ENCODE data around the gene TOLLIP. TPM values are rescaled to one million over a fixed set of nuclear protein-coding genes. Genes with fewer than 3 reads are reported as not detected.

Gene TOLLIP
- total and polyA plus RNA-seq, 2 of the 4 experiments (the other 2 are of a cell fraction), result 19.7 to 42.9 TPM

DNA sequence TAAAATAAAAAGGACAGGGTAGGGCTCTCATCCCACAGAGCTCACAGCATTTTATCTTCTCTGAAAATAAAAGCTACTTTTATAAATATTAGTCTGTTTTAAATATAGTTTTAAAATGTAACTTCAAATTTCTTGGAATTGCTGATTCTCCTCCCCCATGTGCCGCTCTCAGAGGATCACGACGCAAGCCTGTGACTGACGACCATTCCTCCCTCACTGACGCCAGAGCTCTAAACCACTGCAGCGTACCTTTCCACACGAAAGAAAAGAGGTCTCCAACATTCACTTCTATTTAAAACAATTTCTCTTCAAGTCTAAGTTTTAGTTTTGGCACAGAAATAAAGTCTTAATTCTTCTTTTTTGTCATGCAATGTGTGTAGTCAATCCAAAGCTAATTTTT, 9.3 kb downstream of the TOLLIP start:
- ATAC-seq (ENCODE audit: low read depth) (no peak), DNase-seq (no peak)
- H3K4me1 ChIP-seq (ENCODE audit: control insufficient read depth, insufficient read depth, low read length), result peaks cover 8% of the 10 kb centered on the region
- POLR2A ChIA-PET (ENCODE audit: unreplicated experiment), result no interaction called here
- WGBS, 2 experiments (ENCODE audit: extremely low coverage in 2 of 2, insufficient read length in 1 of 2), result no CpG with 5 or more reads among the region's 7 CpGs
- TF ChIP-seq NFE2L2 (IDR thresholded peaks at IDR 0.05; ENCODE audit: low read depth, low read length) (no peak), RFX5 (IDR thresholded peaks at IDR 0.05; ENCODE audit: low read depth, low read length) (no peak), CEBPB (IDR thresholded peaks at IDR 0.05; ENCODE audit: low read depth, low read length) (no peak), FOS (IDR thresholded peaks at IDR 0.05; ENCODE audit: low read depth, low read length) (no peak), BHLHE40 (IDR thresholded peaks at IDR 0.05; ENCODE audit: low read depth, low read length) (no peak), RCOR1 (IDR thresholded peaks at IDR 0.05; ENCODE audit: insufficient replicate concordance, low read length) (no peak), POLR2A (IDR thresholded peaks at IDR 0.05; ENCODE audit: low read depth, low read length) (no peak), CHD1 (IDR thresholded peaks at IDR 0.05; ENCODE audit: low read depth, low read length) (no peak), MXI1 (IDR thresholded peaks at IDR 0.05; ENCODE audit: borderline replicate concordance, low read depth, low read length) (no peak), RAD21 (IDR thresholded peaks at IDR 0.05; ENCODE audit: low read length) (no peak), MAFK (IDR thresholded peaks at IDR 0.05; ENCODE audit: low read depth, low read length) (no peak)
- TF ChIP-seq, protein P1, sequence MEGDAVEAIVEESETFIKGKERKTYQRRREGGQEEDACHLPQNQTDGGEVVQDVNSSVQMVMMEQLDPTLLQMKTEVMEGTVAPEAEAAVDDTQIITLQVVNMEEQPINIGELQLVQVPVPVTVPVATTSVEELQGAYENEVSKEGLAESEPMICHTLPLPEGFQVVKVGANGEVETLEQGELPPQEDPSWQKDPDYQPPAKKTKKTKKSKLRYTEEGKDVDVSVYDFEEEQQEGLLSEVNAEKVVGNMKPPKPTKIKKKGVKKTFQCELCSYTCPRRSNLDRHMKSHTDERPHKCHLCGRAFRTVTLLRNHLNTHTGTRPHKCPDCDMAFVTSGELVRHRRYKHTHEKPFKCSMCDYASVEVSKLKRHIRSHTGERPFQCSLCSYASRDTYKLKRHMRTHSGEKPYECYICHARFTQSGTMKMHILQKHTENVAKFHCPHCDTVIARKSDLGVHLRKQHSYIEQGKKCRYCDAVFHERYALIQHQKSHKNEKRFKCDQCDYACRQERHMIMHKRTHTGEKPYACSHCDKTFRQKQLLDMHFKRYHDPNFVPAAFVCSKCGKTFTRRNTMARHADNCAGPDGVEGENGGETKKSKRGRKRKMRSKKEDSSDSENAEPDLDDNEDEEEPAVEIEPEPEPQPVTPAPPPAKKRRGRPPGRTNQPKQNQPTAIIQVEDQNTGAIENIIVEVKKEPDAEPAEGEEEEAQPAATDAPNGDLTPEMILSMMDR (conservative IDR thresholded peaks at IDR 0.05; ENCODE audit: low read depth, low read length), result no peak
- TF ChIP-seq, protein P2, sequence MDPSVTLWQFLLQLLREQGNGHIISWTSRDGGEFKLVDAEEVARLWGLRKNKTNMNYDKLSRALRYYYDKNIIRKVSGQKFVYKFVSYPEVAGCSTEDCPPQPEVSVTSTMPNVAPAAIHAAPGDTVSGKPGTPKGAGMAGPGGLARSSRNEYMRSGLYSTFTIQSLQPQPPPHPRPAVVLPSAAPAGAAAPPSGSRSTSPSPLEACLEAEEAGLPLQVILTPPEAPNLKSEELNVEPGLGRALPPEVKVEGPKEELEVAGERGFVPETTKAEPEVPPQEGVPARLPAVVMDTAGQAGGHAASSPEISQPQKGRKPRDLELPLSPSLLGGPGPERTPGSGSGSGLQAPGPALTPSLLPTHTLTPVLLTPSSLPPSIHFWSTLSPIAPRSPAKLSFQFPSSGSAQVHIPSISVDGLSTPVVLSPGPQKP (IDR thresholded peaks at IDR 0.05; ENCODE audit: borderline replicate concordance, low read depth, low read length), result no peak
- TF ChIP-seq, protein P3, sequence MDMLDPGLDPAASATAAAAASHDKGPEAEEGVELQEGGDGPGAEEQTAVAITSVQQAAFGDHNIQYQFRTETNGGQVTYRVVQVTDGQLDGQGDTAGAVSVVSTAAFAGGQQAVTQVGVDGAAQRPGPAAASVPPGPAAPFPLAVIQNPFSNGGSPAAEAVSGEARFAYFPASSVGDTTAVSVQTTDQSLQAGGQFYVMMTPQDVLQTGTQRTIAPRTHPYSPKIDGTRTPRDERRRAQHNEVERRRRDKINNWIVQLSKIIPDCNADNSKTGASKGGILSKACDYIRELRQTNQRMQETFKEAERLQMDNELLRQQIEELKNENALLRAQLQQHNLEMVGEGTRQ (IDR thresholded peaks at IDR 0.05; ENCODE audit: low read depth, low read length), result no peak
- H3K9me1 ChIP-seq (ENCODE audit: insufficient read depth, low read length), result peaks cover 5% of the 10 kb centered on the region
- intact Hi-C loops (cut with micrococcal nuclease) (no loop called here), in situ Hi-C loops (cut with MboI; ENCODE audit: low sequenced_read_pairs) (no loop called here), dilution Hi-C loops (cut with HindIII; ENCODE audit: low sequenced_read_pairs, unreplicated experiment) (no loop called here)
- peaks cover 14% of the 10 kb centered on the region; the same call in 1 of the 2 replicates for H3K36me3 ChIP-seq (ENCODE audit: control insufficient read depth, insufficient read depth, low read length)
- H3K56ac ChIP-seq (ENCODE audit: extremely low read depth, insufficient read depth, low read length), result no peak overlapping the region
- no peak overlapping the region for H2BK5ac ChIP-seq (ENCODE audit: low read depth, low read length, poor library complexity, severe bottlenecking)
- H2AK9ac ChIP-seq (replicated peaks; ENCODE audit: low read depth, low read length, poor library complexity), result no peak overlapping the region
- H2AK5ac ChIP-seq (ENCODE audit: low read depth, low read length), result no peak overlapping the region
- no peak overlapping the region for H3K4me2 ChIP-seq (ENCODE audit: low read depth, low read length)
- no peak overlapping the region for H2AFZ ChIP-seq (replicated peaks; ENCODE audit: low read length, poor library complexity)
- H3K27ac ChIP-seq (ENCODE audit: insufficient read depth, low read length), result no peak overlapping the region
- no peak overlapping the region for H2BK20ac ChIP-seq (ENCODE audit: low read depth, low read length)
- no peak overlapping the region for H3K14ac ChIP-seq (replicated peaks; ENCODE audit: low read depth, low read length)
- no peak overlapping the region for H2BK15ac ChIP-seq (ENCODE audit: low read depth, low read length)
- no peak overlapping the region for H2BK120ac ChIP-seq (ENCODE audit: low read depth, low read length)
- no peak overlapping the region for H4K8ac ChIP-seq (ENCODE audit: low read depth in 2 of 2, low read length in 2 of 2)
- H3K79me1 ChIP-seq (ENCODE audit: low read depth in 1 of 2, low read length in 2 of 2), result peaks cover 7 to 86% of the 10 kb centered on the region in 2 experiments
- H3K9ac ChIP-seq (ENCODE audit: low read depth, low read length), result no peak overlapping the region
- H3K27me3 ChIP-seq (ENCODE audit: control insufficient read depth, insufficient read depth, low read length), result no peaks in the 10 kb centered on the region
- H4K20me1 ChIP-seq (ENCODE audit: insufficient read depth, low read length), result peaks cover 78% of the 10 kb centered on the region
- H3K18ac ChIP-seq (ENCODE audit: low read depth, low read length), result no peak overlapping the region
- CTCF ChIA-PET, result interaction anchor here (0.6 kb wide), 1 partner anchor 9 kb away, joined by 3 read pairs; the partner anchor contains the start of gene TOLLIP
- H4K5ac ChIP-seq (ENCODE audit: low read depth, low read length), result no peak overlapping the region
- no peak overlapping the region for H3K4me3 ChIP-seq (ENCODE audit: insufficient read depth, low read depth, low read length)
- H4K91ac ChIP-seq (ENCODE audit: insufficient read depth, low read depth, low read length), result no peak overlapping the region
- no peak overlapping the region for H3K23ac ChIP-seq (ENCODE audit: low read depth, low read length)
- H3K4ac ChIP-seq (ENCODE audit: low read depth, low read length), result no peak overlapping the region
- no peaks in the 10 kb centered on the region for H3K9me3 ChIP-seq (ENCODE audit: control insufficient read depth, insufficient read depth, low read length)
- no TSS peak for BruUV-seq (replicated peaks)

All from IMR-90 (cell line).